ENCODE data around the gene GSTA4. TPM values are rescaled to one million over a fixed set of nuclear protein-coding genes. Genes with fewer than 3 reads are reported as not detected.

The GSTA4 gene
- total and polyA plus RNA-seq, 2 of the 13 experiments (the other 11 are each of a cell fraction or from before 2014, with no cell fraction given), result 34.1 to 53.6 TPM

DNA sequence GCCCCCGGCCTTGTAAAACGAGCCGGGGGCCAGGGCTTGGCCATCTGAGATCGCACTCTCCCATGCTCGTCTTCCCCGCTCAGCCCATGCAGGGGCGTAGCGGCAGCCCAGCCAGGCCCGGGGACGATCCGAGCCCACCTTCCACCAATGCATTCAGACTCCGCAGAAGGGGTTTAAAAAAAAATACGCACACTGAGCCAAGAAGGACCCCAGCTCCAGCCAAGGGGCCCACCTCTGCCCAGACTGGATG is 320 bp downstream of the GSTA4 start (continued):
- TF ChIP-seq MTA1 (CRISPR knock-in tag; IDR thresholded peaks at IDR 0.05; ENCODE audit: borderline replicate concordance), result peak; percentile 88; the same call in 1 of the 2 replicates
- no peak for TF ChIP-seq RARA (CRISPR knock-in tag; IDR thresholded peaks at IDR 0.05)
- TF ChIP-seq, protein P1, sequence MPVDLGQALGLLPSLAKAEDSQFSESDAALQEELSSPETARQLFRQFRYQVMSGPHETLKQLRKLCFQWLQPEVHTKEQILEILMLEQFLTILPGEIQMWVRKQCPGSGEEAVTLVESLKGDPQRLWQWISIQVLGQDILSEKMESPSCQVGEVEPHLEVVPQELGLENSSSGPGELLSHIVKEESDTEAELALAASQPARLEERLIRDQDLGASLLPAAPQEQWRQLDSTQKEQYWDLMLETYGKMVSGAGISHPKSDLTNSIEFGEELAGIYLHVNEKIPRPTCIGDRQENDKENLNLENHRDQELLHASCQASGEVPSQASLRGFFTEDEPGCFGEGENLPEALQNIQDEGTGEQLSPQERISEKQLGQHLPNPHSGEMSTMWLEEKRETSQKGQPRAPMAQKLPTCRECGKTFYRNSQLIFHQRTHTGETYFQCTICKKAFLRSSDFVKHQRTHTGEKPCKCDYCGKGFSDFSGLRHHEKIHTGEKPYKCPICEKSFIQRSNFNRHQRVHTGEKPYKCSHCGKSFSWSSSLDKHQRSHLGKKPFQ (CRISPR knock-in tag; IDR thresholded peaks at IDR 0.05; ENCODE audit: insufficient replicate concordance), result peak; percentile 42
- TF ChIP-seq, protein P2, sequence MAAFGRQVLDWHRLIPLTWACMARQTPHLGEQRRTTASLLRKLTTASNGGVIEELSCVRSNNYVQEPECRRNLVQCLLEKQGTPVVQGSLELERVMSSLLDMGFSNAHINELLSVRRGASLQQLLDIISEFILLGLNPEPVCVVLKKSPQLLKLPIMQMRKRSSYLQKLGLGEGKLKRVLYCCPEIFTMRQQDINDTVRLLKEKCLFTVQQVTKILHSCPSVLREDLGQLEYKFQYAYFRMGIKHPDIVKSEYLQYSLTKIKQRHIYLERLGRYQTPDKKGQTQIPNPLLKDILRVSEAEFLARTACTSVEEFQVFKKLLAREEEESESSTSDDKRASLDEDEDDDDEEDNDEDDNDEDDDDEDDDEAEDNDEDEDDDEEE (CRISPR knock-in tag; IDR thresholded peaks at IDR 0.05), result no peak; the same call in 1 of the 2 replicates
- TF ChIP-seq ZNF263 (CRISPR knock-in tag; IDR thresholded peaks at IDR 0.05), result no peak
- no peak for TF ChIP-seq ZNF350 (CRISPR knock-in tag; IDR thresholded peaks at IDR 0.05; ENCODE audit: borderline replicate concordance, low read depth)
- TF ChIP-seq, protein P3, sequence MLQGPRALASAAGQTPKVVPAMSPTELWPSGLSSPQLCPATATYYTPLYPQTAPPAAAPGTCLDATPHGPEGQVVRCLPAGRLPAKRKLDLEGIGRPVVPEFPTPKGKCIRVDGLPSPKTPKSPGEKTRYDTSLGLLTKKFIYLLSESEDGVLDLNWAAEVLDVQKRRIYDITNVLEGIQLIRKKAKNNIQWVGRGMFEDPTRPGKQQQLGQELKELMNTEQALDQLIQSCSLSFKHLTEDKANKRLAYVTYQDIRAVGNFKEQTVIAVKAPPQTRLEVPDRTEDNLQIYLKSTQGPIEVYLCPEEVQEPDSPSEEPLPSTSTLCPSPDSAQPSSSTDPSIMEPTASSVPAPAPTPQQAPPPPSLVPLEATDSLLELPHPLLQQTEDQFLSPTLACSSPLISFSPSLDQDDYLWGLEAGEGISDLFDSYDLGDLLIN (CRISPR knock-in tag; IDR thresholded peaks at IDR 0.05; ENCODE audit: borderline replicate concordance), result no peak
- TF ChIP-seq IRF2 (CRISPR knock-in tag; IDR thresholded peaks at IDR 0.05), result no peak
- no peak for TF ChIP-seq ATF7 (IDR thresholded peaks at IDR 0.05)
- 0 out of 2 replicates have a peak, but pooled peaks have one; percentile 67 for TF ChIP-seq ATF7 (CRISPR knock-in tag; IDR thresholded peaks at IDR 0.05)
- TF ChIP-seq, protein P4, sequence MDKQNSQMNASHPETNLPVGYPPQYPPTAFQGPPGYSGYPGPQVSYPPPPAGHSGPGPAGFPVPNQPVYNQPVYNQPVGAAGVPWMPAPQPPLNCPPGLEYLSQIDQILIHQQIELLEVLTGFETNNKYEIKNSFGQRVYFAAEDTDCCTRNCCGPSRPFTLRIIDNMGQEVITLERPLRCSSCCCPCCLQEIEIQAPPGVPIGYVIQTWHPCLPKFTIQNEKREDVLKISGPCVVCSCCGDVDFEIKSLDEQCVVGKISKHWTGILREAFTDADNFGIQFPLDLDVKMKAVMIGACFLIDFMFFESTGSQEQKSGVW (CRISPR knock-in tag; IDR thresholded peaks at IDR 0.05; ENCODE audit: borderline replicate concordance), result no peak
- peak; percentile 50; the same call in 1 of the 2 replicates for TF ChIP-seq ATF7-NPFF (CRISPR knock-in tag; IDR thresholded peaks at IDR 0.05; ENCODE audit: low read depth)
- TF ChIP-seq, protein P5, sequence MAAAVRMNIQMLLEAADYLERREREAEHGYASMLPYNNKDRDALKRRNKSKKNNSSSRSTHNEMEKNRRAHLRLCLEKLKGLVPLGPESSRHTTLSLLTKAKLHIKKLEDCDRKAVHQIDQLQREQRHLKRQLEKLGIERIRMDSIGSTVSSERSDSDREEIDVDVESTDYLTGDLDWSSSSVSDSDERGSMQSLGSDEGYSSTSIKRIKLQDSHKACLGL (CRISPR knock-in tag; IDR thresholded peaks at IDR 0.05), result 0 out of 2 replicates have a peak, but pooled peaks have one; percentile 27
- TF ChIP-seq, protein P6, sequence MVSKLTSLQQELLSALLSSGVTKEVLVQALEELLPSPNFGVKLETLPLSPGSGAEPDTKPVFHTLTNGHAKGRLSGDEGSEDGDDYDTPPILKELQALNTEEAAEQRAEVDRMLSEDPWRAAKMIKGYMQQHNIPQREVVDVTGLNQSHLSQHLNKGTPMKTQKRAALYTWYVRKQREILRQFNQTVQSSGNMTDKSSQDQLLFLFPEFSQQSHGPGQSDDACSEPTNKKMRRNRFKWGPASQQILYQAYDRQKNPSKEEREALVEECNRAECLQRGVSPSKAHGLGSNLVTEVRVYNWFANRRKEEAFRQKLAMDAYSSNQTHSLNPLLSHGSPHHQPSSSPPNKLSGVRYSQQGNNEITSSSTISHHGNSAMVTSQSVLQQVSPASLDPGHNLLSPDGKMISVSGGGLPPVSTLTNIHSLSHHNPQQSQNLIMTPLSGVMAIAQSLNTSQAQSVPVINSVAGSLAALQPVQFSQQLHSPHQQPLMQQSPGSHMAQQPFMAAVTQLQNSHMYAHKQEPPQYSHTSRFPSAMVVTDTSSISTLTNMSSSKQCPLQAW (CRISPR knock-in tag; IDR thresholded peaks at IDR 0.05), result peak; percentile 55; the same call in 1 of the 2 replicates
- TF ChIP-seq ZNF792 (CRISPR knock-in tag; IDR thresholded peaks at IDR 0.05), result 0 out of 2 replicates have a peak, but pooled peaks have one; percentile 8
- peak; percentile 18; the same call in 1 of the 2 replicates for TF ChIP-seq ZSCAN30 (CRISPR knock-in tag; IDR thresholded peaks at IDR 0.05)
- TF ChIP-seq ZNF768 (CRISPR knock-in tag; IDR thresholded peaks at IDR 0.05), result peak; percentile 60; the same call in 1 of the 2 replicates
- TF ChIP-seq ZNF891 (CRISPR knock-in tag; IDR thresholded peaks at IDR 0.05), result peak; percentile 95; the same call in 1 of the 2 replicates
- no peak for TF ChIP-seq ONECUT2 (CRISPR knock-in tag; IDR thresholded peaks at IDR 0.05)
- peak; percentile 67; the same call in 1 of the 2 replicates for TF ChIP-seq HES4 (CRISPR knock-in tag; IDR thresholded peaks at IDR 0.05; ENCODE audit: borderline replicate concordance)
- TF ChIP-seq PHF20 (CRISPR knock-in tag; IDR thresholded peaks at IDR 0.05), result peak; percentile 54; the same call in 1 of the 2 replicates
- no peak for TF ChIP-seq ZNF10 (CRISPR knock-in tag; IDR thresholded peaks at IDR 0.05; ENCODE audit: borderline replicate concordance, low read depth)
- peak; percentile 55; the same call in 1 of the 2 replicates for TF ChIP-seq ZNF724P (CRISPR knock-in tag; IDR thresholded peaks at IDR 0.05; ENCODE audit: borderline replicate concordance)
